HepG2 (cell line): ENCODE data around the gene DNMT1. TPM values are rescaled to one million over a fixed set of nuclear protein-coding genes. Genes with fewer than 3 reads are reported as not detected.

Experiments
- CHD4 ChIP-seq: fragments of 200-600 bp; sonication (generic); IDR thresholded peaks from 2 replicates; pipeline ENCODE4 v1.7.0; 2017; ENCODE audit warnings: mild to moderate bottlenecking, low read length, borderline replicate concordance
- SKI ChIP-seq: fragments of 450-650 bp; IDR thresholded peaks from one replicate; pipeline ENCODE4 v1.6.1; 2018; ENCODE audit warnings: mild to moderate bottlenecking; ENCODE audit not compliant: partially characterized antibody
- XBP1 ChIP-seq: sonication (generic); formaldehyde crosslinking; IDR thresholded peaks from 2 replicates; pipeline ENCODE4 v1.5.0; 2020; ENCODE audit warnings: missing genetic modification reagents
- ZNF557 ChIP-seq: sonication (generic); formaldehyde crosslinking; IDR thresholded peaks from 2 replicates; pipeline ENCODE4 v1.4.0; 2020; ENCODE audit warnings: missing genetic modification reagents
- ZSCAN21 ChIP-seq: sonication (generic); formaldehyde crosslinking; IDR thresholded peaks from 2 replicates; pipeline ENCODE4 v1.8.0; 2022; ENCODE audit warnings: mild to moderate bottlenecking, missing genetic modification reagents, moderate library complexity, borderline replicate concordance
- polyA plus RNA-seq, 8 experiments: library from polyadenylated mRNA; depleted of rRNA in 3 of 8; stranded (reverse) in 7 of 8; unstranded in 1 of 8; fragments of >200 nt; fragmentation: Illumina TruSeq in 4 of 8; extraction: Trizol in 4 of 8; gene quantifications; 2 replicates each; pipeline versions ENCODE4 v1.2.1 to v1.2.3, GENCODE V29; 2011 to 2016; ENCODE audit warnings: low read depth in 4 of 8, missing spikeins in 1 of 8, mixed read lengths in 1 of 8; ENCODE audit not compliant: insufficient read depth in 1 of 8
- total RNA-seq, 5 experiments: library from RNA; depleted of rRNA; stranded (reverse); fragments of >200 nt; fragmentation: Illumina TruSeq; extraction: Trizol; gene quantifications; 2 replicates each; pipeline ENCODE4 v1.2.3, GENCODE V29; 2016; ENCODE audit warnings: low read depth in 1 of 5
- TF ChIP-seq, protein P1 (sequence below): sonication (generic); formaldehyde crosslinking; IDR thresholded peaks from 2 replicates; pipeline ENCODE4 v1.5.1; 2020; ENCODE audit warnings: missing genetic modification reagents, mild to moderate bottlenecking, borderline replicate concordance
- TF ChIP-seq, protein P2 (sequence below): sonication (generic); formaldehyde crosslinking; IDR thresholded peaks from 2 replicates; pipeline ENCODE4 v1.5.1; 2020; ENCODE audit warnings: mild to moderate bottlenecking, missing genetic modification reagents
- TF ChIP-seq, protein P3 (sequence below): sonication (generic); formaldehyde crosslinking; IDR thresholded peaks from 2 replicates; pipeline ENCODE4 v1.8.0; 2022; ENCODE audit warnings: mild to moderate bottlenecking, missing genetic modification reagents, borderline replicate concordance
- TF ChIP-seq, protein P4 (sequence below): sonication (generic); formaldehyde crosslinking; IDR thresholded peaks from 2 replicates; pipeline ENCODE4 v1.4.0; 2020; ENCODE audit warnings: missing genetic modification reagents, borderline replicate concordance
- TF ChIP-seq, protein P5 (sequence below): sonication (generic); formaldehyde crosslinking; IDR thresholded peaks from one replicate; pipeline ENCODE4 v1.5.1; 2020; ENCODE audit warnings: mild to moderate bottlenecking, missing genetic modification reagents; ENCODE audit errors: not compliant biosample characterization

DNMT1 gene
- total and polyA plus RNA-seq, 2 of the 13 experiments (the other 11 are each of a cell fraction or from before 2014, with no cell fraction given), result 31.2 to 91.1 TPM

DNA sequence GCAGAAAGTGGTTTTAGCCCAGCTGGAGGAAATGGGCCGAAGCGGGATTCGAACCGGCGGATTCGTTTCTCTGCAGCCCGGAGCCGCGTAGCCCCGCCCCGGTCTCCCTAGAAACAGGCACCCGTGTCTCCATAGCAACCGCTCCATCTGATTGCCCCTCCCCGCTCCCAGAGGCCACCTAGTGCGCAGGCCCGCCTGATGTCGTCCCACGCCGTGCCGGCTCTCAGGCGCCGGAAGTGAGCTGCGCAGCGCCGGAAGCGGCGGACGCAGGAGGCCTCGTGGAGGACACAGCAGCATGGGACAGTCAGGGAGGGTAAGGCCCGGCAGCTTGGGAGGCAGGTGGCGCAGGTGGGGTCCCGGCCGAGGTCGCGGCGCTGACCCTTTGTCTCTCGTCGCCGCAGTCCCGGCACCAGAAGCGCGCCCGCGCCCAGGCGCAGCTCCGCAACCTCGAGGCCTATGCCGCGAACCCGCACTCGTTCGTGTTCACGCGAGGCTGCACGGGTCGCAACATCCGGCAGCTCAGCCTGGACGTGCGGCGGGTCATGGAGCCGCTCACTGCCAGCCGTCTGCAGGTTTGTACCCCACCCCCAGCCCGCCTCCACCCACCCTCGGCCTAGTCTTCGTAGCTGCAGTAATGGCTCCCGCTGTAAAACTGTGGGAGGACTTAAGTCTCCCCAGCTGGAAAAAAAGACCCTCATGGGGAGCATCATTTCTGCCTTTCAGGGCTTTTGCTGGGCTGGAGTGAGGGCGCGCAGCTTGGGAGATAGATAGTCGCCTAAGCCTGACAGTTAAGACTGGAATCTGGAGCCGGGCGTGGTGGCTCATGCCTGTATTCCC, 88.4 kb downstream of the DNMT1 start, which contains the start of gene PPAN (continued):
- TF ChIP-seq, protein P1, sequence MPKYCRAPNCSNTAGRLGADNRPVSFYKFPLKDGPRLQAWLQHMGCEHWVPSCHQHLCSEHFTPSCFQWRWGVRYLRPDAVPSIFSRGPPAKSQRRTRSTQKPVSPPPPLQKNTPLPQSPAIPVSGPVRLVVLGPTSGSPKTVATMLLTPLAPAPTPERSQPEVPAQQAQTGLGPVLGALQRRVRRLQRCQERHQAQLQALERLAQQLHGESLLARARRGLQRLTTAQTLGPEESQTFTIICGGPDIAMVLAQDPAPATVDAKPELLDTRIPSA, result no peak
- peak; percentile 82; the same call in 1 of the 2 replicates for TF ChIP-seq ZSCAN21 (CRISPR knock-in tag)
- TF ChIP-seq, protein P2, sequence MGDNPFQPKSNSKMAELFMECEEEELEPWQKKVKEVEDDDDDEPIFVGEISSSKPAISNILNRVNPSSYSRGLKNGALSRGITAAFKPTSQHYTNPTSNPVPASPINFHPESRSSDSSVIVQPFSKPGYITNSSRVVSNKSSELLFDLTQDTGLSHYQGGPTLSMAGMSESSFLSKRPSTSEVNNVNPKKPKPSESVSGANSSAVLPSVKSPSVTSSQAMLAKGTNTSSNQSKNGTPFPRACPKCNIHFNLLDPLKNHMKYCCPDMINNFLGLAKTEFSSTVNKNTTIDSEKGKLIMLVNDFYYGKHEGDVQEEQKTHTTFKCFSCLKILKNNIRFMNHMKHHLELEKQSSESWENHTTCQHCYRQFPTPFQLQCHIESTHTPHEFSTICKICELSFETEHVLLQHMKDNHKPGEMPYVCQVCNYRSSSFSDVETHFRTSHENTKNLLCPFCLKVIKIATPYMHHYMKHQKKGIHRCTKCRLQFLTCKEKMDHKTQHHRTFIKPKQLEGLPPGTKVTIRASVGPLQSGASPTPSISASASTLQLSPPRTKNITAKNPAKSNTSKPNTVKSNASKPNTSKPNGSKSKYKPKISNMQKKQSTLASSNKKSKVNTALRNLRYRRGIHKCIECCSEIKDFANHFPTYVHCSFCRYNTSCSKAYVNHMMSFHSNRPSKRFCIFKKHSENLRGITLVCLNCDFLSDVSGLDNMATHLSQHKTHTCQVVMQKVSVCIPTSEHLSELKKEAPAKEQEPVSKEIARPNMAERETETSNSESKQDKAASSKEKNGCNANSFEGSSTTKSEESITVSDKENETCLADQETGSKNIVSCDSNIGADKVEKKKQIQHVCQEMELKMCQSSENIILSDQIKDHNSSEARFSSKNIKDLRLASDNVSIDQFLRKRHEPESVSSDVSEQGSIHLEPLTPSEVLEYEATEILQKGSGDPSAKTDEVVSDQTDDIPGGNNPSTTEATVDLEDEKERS (CRISPR knock-in tag), result peak; percentile 94
- TF ChIP-seq, protein P3, sequence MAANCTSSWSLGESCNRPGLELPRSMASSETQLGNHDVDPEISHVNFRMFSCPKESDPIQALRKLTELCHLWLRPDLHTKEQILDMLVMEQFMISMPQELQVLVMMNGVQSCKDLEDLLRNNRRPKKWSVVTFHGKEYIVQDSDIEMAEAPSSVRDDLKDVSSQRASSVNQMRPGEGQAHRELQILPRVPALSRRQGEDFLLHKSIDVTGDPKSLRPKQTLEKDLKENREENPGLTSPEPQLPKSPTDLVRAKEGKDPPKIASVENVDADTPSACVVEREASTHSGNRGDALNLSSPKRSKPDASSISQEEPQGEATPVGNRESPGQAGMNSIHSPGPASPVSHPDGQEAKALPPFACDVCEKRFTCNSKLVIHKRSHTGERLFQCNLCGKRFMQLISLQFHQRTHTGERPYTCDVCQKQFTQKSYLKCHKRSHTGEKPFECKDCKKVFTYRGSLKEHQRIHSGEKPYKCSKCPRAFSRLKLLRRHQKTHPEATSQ, result no peak
- TF ChIP-seq, protein P4, sequence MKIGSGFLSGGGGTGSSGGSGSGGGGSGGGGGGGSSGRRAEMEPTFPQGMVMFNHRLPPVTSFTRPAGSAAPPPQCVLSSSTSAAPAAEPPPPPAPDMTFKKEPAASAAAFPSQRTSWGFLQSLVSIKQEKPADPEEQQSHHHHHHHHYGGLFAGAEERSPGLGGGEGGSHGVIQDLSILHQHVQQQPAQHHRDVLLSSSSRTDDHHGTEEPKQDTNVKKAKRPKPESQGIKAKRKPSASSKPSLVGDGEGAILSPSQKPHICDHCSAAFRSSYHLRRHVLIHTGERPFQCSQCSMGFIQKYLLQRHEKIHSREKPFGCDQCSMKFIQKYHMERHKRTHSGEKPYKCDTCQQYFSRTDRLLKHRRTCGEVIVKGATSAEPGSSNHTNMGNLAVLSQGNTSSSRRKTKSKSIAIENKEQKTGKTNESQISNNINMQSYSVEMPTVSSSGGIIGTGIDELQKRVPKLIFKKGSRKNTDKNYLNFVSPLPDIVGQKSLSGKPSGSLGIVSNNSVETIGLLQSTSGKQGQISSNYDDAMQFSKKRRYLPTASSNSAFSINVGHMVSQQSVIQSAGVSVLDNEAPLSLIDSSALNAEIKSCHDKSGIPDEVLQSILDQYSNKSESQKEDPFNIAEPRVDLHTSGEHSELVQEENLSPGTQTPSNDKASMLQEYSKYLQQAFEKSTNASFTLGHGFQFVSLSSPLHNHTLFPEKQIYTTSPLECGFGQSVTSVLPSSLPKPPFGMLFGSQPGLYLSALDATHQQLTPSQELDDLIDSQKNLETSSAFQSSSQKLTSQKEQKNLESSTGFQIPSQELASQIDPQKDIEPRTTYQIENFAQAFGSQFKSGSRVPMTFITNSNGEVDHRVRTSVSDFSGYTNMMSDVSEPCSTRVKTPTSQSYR (CRISPR knock-in tag), result peak; percentile 33; the same call in 1 of the 2 replicates
- TF ChIP-seq, protein P5, sequence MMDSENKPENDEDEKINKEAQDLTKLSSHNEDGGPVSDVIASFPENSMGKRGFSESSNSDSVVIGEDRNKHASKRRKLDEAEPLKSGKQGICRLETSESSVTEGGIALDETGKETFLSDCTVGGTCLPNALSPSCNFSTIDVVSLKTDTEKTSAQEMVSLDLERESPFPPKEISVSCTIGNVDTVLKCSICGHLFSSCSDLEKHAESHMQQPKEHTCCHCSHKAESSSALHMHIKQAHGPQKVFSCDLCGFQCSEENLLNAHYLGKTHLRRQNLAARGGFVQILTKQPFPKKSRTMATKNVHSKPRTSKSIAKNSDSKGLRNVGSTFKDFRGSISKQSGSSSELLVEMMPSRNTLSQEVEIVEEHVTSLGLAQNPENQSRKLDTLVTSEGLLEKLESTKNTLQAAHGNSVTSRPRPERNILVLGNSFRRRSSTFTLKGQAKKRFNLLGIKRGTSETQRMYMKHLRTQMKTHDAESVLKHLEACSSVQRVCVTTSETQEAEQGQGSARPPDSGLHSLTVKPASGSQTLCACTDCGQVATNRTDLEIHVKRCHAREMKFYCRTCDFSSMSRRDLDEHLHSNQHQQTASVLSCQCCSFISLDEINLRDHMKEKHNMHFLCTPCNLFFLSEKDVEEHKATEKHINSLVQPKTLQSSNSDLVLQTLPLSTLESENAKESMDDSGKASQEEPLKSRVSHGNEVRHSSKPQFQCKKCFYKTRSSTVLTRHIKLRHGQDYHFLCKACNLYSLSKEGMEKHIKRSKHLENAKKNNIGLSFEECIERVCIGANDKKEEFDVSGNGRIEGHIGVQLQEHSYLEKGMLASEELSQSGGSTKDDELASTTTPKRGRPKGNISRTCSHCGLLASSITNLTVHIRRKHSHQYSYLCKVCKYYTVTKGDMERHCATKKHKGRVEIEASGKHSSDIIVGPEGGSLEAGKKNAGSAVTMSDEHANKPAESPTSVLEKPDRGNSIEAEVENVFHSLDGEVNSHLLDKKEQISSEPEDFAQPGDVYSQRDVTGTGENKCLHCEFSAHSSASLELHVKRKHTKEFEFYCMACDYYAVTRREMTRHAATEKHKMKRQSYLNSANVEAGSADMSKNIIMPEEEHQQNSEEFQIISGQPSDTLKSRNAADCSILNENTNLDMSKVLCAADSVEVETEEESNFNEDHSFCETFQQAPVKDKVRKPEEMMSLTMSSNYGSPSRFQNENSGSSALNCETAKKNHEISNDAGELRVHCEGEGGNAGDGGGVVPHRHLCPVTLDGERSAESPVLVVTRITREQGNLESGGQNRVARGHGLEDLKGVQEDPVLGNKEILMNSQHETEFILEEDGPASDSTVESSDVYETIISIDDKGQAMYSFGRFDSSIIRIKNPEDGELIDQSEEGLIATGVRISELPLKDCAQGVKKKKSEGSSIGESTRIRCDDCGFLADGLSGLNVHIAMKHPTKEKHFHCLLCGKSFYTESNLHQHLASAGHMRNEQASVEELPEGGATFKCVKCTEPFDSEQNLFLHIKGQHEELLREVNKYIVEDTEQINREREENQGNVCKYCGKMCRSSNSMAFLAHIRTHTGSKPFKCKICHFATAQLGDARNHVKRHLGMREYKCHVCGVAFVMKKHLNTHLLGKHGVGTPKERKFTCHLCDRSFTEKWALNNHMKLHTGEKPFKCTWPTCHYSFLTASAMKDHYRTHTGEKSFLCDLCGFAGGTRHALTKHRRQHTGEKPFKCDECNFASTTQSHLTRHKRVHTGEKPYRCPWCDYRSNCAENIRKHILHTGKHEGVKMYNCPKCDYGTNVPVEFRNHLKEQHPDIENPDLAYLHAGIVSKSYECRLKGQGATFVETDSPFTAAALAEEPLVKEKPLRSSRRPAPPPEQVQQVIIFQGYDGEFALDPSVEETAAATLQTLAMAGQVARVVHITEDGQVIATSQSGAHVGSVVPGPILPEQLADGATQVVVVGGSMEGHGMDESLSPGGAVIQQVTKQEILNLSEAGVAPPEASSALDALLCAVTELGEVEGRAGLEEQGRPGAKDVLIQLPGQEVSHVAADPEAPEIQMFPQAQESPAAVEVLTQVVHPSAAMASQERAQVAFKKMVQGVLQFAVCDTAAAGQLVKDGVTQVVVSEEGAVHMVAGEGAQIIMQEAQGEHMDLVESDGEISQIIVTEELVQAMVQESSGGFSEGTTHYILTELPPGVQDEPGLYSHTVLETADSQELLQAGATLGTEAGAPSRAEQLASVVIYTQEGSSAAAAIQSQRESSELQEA (CRISPR knock-in tag), result peak; percentile 80
- no peak for TF ChIP-seq SKI
- no peak for TF ChIP-seq ZNF557 (CRISPR knock-in tag)
- TF ChIP-seq CHD4, result no peak
- no peak for TF ChIP-seq XBP1 (CRISPR knock-in tag)
